ENCODE measurements around the gene CCN2. TPM values are rescaled to one million over a fixed set of nuclear protein-coding genes. Genes with fewer than 3 reads are reported as not detected.

The CCN2 gene
- total and polyA plus RNA-seq, 2 of the 8 experiments (the other 6 are each of a cell fraction or from before 2014, with no cell fraction given): 25.0 to 107 TPM

DNA sequence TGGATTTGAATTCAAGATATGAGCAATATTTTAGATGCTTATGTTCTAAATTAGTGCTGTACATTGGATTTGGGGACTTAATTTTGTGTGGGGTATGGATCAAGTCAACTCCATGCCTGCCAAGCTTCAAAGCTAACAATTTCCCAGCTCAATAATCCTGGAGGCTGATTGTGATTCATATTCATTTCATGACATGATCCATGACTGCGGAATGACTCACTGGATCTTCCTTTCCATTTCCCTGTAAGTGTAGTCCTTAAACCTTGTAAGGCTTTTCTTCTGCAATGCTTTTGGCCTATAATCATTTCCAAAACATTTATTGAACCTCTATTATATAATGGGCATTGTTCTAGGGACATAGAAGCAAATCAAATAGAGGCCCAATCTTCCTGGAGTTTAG lies 44.7 kb upstream of the CCN2 start:
- FAIRE-seq: no peak

More for the DNA sequence above, 44.7 kb upstream of the CCN2 start:
- Histone ChIP-seq H2AFZ (ENCODE audit: low read length) (no peak overlapping the region), H3K56ac (replicated peaks; ENCODE audit: insufficient read length, low read depth, low read length) (no peak overlapping the region), H3K18ac (ENCODE audit: extremely low read depth, low read length) (no peak overlapping the region), H4K5ac (ENCODE audit: insufficient read length, low read depth, low read length) (no peak overlapping the region), H2AK5ac (ENCODE audit: low read depth, low read length) (no peak overlapping the region), H3K23me2 (ENCODE audit: low read depth, low read length) (no peaks in the 10 kb centered on the region), H4K91ac (replicated peaks; ENCODE audit: insufficient read length, low read length) (no peak overlapping the region), H2BK120ac (replicated peaks; ENCODE audit: low read depth, low read length) (no peak overlapping the region), H3K23ac (ENCODE audit: insufficient read length) (no peak overlapping the region), H4K20me1 (replicated peaks in 1 of 2; ENCODE audit: control insufficient read depth in 1 of 2, insufficient read depth in 2 of 2, low read length in 2 of 2) (no peaks in the 10 kb centered on the region), H3K4ac (replicated peaks; ENCODE audit: insufficient read length, low read depth, low read length) (no peak overlapping the region), H3K4me1 (replicated peaks in 1 of 4; ENCODE audit: control insufficient read depth in 3 of 4, insufficient read depth in 4 of 4, low read length in 3 of 4) (no peaks in the 10 kb centered on the region), H3K27ac (ENCODE audit: low read depth, low read length) (no peak overlapping the region), H3K79me2 (ENCODE audit: control insufficient read depth in 1 of 2, insufficient read depth in 2 of 2, low read length in 2 of 2) (no peaks in the 10 kb centered on the region), H2BK5ac (ENCODE audit: low read depth, low read length) (no peak overlapping the region), H3K4me2 (ENCODE audit: insufficient read depth in 1 of 2, low read depth in 2 of 2, low read length in 2 of 2) (no peak overlapping the region), H3K27me3 (replicated peaks in 1 of 4; ENCODE audit: control insufficient read depth in 3 of 4, extremely low read depth in 1 of 4, insufficient read depth in 3 of 4, low read length in 3 of 4) (no peaks in the 10 kb centered on the region), H3K14ac (ENCODE audit: insufficient read length) (no peak overlapping the region), H3K4me3 (ENCODE audit: extremely low read depth in 1 of 4, insufficient read depth in 2 of 4, low read depth in 3 of 4, low read length in 4 of 4) (no peak overlapping the region), H3K79me1 (ENCODE audit: low read depth, low read length) (no peaks in the 10 kb centered on the region), H2BK20ac (ENCODE audit: low read length) (no peak overlapping the region), H2BK15ac (ENCODE audit: low read length) (no peak overlapping the region), H3K9me3 (ENCODE audit: insufficient read depth in 2 of 2, low read depth in 1 of 2, low read length in 1 of 2) (no peaks in the 10 kb centered on the region), H3K9ac (replicated peaks in 1 of 4; ENCODE audit: extremely low read depth in 1 of 4, low read depth in 3 of 4, low read length in 3 of 4) (no peak overlapping the region), H2BK12ac (ENCODE audit: low read depth, low read length) (no peak overlapping the region), H4K8ac (ENCODE audit: extremely low read depth, insufficient read depth, low read length) (no peak overlapping the region), H3K36me3 (ENCODE audit: control insufficient read depth in 2 of 4, insufficient read depth in 4 of 4, low read length in 3 of 4) (peaks cover 0 to 4% (median 0%) of the 10 kb centered on the region in 4 experiments; a peak in 2 of 8 replicates)
- DNase-seq (ENCODE audit: low read depth in 1 of 2, low spot score in 2 of 2): no peak
- ChIA-PET POLR2A (ENCODE audit: partially characterized antibody) (interaction anchor here (1.3 kb wide), 1 partner anchor 16 kb away, joined by 3 read pairs; no protein-coding TSS in a partner anchor), CTCF (ENCODE audit: partially characterized antibody) (no interaction called here)
- WGBS, 2 experiments (ENCODE audit: extremely low coverage in 1 of 2, insufficient coverage in 1 of 2, insufficient read length in 1 of 2, insufficient replicate concordance in 2 of 2, low coverage in 1 of 2, low lambda C conversion rate in 2 of 2, missing lambda C conversion rate in 1 of 2): 94% methylated on average over 1 of the region's 1 CpG; no CpG with 5 or more reads in 1 of the 2 experiments
